Activated T-cell treated with anti-CD3 and anti-CD28 coated beads, Interleukin-2, amount 50 U/mL, for 48 hours (primary cell): ENCODE results near the gene AFP.
"Not testable (repeated sequence)": the region's sequence is repeated elsewhere in the genome, so short reads cannot be mapped to it uniquely, and the experiment has no call there.

Experiments
- DNase-seq, 2 experiments: peaks; one replicate each; pipeline ENCODE4 v3.0.0-alpha.2; 2020

AFP gene

DNA sequence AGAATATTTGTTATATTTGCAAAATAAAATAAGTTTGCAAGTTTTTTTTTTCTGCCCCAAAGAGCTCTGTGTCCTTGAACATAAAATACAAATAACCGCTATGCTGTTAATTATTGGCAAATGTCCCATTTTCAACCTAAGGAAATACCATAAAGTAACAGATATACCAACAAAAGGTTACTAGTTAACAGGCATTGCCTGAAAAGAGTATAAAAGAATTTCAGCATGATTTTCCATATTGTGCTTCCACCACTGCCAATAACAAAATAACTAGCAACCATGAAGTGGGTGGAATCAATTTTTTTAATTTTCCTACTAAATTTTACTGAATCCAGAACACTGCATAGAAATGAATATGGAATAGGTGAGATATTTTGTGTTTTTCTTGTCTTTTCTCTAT, at the start of gene AFP:
Gene AFP (plus strand): TSS at position 238 of the 400 bp plus-strand sequence. CDS start 42 bp downstream, at position 280.
- no peak for DNase-seq

DNA sequence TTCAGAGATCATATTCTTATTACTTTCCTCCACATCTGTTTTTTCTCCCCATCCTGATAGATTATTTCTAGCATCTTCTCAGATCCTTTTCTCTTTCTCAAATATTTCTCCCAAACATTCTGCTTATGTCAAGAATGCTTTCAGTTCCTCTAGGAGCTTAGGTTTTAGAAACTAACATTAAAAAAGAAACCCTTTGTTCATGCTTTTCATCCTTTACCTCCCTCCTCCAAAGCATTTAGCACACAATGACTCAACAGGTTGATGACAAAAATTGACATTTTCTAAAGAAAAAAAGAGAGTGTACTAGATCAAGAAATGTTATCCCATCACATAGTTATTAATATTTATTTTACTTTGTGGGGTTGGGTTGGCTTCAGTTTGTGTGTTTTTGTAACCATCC, 48.5 kb upstream of the AFP start:
- DNase-seq = no peak

DNA sequence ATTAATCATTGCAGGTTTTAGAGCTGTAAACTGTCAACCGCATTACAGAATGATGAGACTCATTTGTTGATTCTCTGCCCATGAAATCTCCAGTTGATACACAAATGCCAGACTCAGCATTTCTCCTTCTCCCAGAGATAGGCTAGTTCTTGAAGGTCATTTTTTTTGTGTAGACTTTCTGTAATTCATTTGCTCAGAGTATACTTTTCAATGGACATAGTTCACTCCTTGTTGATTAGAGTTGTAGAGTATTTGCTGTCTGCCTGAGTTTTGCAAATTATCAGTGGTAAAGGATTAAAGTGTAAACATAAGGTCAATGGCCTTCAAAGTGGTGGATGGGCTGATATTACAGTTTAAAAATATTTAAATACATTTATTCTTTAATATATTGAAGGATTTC, 47.1 kb upstream of the AFP start:
- DNase-seq = no peak

DNA sequence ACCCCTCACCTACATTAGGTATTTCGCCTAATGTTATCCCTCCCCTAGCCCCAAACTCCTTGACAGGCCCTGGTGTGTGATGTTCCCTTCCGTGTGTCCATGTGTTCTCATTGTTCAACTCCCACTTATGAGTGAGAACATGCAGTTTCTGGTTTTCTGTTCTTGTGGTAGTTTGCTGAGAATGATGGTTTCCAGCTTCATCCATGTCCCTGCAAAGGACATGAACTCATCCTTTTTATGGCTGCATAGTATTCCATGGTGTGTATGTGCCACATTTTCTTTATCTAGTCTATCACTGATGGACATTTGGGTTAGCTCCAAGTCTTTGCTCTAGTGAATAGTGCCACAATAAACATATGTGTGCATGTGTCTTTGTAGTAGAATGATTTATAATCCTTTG, 46.4 kb upstream of the AFP start:
- not testable (repeated sequence) for DNase-seq

DNA sequence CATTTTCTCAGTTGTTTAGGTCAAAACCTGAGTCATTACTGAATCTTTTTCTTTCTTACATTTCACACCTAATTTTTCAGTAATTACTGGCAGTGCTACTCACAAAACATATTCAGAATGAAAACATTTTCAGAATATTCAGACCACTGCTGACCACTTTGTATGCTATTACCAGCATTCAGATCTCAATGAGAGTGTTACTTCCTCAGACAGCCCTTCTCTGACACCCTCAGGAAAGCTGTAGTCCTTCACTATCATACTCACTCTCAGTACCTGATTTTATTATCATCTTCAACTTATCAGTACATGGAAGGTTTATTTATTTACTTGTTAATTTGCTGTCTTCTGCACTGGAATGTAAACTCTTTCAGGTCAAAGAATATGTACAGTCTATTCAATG, 44.2 kb upstream of the AFP start:
- no peak for DNase-seq

DNA sequence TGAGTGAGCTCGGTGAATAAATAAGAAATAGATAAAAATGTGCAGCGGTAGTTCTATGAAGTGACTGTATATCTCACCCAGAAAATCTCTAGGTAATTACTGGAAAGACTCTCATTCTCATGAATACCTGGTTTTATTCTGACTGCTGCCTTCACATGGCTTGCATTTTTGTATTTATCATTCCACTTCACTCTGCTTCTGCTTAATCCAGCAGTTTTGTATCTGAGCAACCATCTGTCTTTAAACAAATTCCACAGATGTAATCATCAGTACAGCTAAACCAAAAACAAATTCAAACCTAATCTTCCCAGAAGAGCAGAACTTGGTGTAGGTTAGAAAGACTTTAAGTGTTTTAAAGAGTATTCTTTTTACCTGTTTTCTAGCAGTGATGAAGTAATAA, 43.1 kb upstream of the AFP start:
- DNase-seq = no peak

DNA sequence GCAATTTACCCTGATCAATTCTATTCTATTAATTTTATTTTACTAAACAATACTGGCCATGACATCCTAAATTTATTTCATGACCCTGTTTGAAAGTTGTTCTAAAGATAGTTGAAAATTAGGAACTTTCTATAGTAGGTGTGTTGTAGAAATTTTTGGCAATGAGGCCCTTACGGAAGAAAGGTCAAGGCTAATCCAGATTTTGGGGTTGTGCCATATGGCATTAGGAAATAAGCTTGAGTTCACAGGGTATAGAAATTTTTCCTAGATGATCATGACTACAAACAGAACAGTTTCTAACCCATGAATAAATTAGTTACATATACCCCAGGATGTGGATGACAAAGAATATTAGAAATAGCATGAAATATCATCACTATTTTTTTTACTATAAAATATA, 39.7 kb upstream of the AFP start:
- DNase-seq = no peak

DNA sequence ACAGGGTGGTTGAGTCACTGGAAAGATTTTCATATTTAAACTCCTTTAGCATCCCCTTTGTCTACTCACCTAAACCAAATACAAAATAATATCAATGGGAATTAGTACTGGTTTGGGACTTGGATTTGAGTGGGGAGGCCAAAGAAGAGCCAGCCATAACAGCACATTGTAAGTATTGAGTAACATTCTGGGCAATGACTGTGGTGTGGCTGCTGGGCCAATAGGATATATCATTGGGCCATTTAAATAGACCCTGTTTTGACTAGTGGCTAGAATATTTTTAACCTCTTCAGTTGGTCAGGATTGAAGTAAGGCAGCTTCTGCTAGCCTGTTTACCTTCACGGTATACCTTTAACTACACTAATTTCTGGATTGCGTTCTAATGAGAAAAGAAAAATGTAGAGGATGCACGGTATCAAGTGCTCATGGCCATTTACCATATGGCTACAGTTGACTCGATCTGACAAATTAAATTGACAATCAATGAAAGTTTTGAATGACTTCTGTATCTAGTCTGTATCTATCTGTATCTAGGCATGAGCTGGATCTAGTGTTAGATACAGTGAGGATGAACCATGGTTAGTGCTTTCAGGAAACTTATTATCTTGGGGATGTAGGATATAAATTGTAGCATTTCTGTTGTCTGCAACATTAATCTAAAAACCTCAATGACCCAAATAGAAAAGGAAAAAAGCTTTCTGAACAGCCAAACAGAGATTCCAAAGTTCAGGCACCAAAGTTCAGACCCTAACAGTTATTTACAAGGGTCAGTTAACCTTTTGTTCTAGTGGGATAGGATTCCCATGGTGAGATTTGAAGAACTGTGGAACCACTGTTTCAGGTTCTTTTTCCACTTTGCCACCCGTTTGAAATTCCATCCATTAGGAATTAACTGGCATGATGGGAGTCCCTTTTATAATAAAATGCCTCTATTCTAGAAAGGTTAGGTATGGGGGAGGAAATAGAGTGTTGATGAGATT, 38.7 kb upstream of the AFP start:
- no peak for DNase-seq

DNA sequence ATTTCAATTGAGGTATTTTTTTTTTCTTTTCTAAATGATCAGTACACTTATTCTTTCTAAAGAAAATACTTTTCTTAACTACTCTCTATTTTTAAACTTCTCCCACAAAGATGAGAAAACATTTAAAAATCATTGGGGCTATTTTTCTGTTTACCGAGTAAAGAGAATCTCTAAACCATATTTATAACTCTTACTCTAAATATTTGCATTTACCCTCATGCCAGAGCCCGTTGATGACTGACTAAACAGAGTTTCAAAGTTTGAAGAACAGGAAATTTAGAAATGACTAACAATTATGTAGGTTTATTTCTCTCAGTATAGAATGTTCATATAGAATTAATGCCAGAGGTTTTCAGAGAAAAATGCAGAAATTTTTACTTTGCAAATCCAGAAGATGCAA, 34.6 kb upstream of the AFP start:
- DNase-seq = no peak

DNA sequence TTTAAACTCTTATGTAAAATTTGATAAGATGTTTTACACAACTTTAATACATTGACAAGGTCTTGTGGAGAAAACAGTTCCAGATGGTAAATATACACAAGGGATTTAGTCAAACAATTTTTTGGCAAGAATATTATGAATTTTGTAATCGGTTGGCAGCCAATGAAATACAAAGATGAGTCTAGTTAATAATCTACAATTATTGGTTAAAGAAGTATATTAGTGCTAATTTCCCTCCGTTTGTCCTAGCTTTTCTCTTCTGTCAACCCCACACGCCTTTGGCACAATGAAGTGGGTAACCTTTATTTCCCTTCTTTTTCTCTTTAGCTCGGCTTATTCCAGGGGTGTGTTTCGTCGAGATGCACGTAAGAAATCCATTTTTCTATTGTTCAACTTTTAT, 32.0 kb upstream of the AFP start, which contains the start of gene ALB:
Gene ALB (plus strand): TSS at position 246 of the 400 bp plus-strand sequence. CDS start 41 bp downstream, at position 287.
- no peak for DNase-seq

DNA sequence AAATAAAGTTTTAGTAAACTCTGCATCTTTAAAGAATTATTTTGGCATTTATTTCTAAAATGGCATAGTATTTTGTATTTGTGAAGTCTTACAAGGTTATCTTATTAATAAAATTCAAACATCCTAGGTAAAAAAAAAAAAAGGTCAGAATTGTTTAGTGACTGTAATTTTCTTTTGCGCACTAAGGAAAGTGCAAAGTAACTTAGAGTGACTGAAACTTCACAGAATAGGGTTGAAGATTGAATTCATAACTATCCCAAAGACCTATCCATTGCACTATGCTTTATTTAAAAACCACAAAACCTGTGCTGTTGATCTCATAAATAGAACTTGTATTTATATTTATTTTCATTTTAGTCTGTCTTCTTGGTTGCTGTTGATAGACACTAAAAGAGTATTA, 31.6 kb upstream of the AFP start:
- no peak for DNase-seq

DNA sequence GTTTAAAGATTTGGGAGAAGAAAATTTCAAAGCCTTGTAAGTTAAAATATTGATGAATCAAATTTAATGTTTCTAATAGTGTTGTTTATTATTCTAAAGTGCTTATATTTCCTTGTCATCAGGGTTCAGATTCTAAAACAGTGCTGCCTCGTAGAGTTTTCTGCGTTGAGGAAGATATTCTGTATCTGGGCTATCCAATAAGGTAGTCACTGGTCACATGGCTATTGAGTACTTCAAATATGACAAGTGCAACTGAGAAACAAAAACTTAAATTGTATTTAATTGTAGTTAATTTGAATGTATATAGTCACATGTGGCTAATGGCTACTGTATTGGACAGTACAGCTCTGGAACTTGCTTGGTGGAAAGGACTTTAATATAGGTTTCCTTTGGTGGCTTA, 30.9 kb upstream of the AFP start:
- no peak for DNase-seq

DNA sequence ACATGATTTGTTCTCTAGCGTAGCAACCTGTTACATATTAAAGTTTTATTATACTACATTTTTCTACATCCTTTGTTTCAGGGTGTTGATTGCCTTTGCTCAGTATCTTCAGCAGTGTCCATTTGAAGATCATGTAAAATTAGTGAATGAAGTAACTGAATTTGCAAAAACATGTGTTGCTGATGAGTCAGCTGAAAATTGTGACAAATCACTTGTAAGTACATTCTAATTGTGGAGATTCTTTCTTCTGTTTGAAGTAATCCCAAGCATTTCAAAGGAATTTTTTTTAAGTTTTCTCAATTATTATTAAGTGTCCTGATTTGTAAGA, 29.5 kb upstream of the AFP start:
- no peak for DNase-seq

DNA sequence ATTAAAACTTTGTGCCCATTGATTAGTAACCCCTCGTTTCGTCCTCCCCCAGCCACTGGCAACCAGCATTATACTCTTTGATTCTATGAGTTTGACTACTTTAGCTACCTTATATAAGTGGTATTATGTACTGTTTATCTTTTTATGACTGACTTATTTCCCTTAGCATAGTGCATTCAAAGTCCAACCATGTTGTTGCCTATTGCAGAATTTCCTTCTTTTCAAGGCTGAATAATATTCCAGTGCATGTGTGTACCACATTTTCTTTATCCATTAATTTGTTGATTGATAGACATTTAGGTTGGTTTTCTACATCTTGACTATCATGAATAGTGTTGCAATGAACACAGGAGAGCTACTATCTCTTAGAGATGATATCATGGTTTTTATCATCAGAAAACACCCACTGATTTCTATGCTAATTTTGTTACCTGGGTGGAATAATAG, 28.8 kb upstream of the AFP start:
- DNase-seq = no peak

DNA sequence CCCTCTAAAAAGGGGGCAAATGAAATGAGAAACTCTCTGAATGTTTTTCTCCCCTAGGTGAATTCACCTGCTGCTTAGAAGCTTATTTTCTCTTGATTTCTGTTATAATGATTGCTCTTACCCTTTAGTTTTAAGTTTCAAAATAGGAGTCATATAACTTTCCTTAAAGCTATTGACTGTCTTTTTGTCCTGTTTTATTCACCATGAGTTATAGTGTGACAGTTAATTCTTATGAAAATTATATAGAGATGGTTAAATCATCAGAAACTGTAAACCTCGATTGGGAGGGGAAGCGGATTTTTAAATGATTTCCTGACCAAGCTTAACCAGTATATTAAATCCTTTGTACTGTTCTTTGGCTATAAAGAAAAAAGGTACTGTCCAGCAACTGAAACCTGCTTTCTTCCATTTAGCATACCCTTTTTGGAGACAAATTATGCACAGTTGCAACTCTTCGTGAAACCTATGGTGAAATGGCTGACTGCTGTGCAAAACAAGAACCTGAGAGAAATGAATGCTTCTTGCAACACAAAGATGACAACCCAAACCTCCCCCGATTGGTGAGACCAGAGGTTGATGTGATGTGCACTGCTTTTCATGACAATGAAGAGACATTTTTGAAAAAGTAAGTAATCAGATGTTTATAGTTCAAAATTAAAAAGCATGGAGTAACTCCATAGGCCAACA, 27.7 kb upstream of the AFP start:
- no peak for DNase-seq

DNA sequence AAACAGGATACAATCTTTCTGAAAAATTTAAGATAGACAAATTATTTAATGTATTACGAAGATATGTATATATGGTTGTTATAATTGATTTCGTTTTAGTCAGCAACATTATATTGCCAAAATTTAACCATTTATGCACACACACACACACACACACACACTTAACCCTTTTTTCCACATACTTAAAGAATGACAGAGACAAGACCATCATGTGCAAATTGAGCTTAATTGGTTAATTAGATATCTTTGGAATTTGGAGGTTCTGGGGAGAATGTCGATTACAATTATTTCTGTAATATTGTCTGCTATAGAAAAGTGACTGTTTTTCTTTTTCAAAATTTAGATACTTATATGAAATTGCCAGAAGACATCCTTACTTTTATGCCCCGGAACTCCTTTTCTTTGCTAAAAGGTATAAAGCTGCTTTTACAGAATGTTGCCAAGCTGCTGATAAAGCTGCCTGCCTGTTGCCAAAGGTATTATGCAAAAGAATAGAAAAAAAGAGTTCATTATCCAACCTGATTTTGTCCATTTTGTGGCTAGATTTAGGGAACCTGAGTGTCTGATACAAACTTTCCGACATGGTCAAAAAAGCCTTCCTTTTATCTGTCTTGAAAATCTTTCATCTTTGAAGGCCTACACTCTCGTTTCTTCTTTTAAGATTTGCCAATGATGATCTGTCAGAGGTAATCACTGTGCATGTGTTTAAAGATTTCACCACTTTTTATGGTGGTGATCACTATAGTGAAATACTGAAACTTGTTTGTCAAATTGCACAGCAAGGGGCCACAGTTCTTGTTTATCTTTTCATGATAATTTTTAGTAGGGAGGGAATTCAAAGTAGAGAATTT, 26.8 kb upstream of the AFP start:
- DNase-seq = no peak

DNA sequence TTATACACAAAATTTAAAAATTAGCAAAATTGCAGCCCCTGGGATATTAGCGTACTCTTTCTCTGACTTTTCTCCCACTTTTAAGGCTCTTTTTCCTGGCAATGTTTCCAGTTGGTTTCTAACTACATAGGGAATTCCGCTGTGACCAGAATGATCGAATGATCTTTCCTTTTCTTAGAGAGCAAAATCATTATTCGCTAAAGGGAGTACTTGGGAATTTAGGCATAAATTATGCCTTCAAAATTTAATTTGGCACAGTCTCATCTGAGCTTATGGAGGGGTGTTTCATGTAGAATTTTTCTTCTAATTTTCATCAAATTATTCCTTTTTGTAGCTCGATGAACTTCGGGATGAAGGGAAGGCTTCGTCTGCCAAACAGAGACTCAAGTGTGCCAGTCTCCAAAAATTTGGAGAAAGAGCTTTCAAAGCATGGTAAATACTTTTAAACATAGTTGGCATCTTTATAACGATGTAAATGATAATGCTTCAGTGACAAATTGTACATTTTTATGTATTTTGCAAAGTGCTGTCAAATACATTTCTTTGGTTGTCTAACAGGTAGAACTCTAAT, 26.0 kb upstream of the AFP start:
- no peak for DNase-seq

DNA sequence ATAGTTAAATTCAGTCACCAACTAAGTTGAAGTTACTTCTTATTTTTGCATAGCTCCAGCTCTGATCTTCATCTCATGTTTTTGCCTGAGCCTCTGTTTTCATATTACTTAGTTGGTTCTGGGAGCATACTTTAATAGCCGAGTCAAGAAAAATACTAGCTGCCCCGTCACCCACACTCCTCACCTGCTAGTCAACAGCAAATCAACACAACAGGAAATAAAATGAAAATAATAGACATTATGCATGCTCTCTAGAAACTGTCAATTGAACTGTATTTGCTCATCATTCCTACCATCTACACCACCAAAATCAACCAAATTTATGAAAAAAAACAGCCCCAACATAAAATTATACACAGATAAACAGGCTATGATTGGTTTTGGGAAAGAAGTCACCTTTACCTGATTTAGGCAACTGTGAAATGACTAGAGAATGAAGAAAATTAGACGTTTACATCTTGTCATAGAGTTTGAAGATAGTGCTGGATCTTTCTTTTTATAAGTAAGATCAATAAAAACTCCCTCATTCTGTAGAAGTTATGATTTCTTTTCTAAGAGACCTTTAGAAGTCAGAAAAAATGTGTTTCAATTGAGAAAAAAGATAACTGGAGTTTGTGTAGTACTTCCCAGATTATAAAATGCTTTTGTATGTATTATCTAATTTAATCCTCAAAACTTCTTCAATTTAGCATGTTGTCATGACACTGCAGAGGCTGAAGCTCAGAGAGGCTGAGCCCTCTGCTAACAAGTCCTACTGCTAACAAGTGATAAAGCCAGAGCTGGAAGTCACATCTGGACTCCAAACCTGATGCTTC, 24.9 kb upstream of the AFP start:
- DNase-seq = no peak

DNA sequence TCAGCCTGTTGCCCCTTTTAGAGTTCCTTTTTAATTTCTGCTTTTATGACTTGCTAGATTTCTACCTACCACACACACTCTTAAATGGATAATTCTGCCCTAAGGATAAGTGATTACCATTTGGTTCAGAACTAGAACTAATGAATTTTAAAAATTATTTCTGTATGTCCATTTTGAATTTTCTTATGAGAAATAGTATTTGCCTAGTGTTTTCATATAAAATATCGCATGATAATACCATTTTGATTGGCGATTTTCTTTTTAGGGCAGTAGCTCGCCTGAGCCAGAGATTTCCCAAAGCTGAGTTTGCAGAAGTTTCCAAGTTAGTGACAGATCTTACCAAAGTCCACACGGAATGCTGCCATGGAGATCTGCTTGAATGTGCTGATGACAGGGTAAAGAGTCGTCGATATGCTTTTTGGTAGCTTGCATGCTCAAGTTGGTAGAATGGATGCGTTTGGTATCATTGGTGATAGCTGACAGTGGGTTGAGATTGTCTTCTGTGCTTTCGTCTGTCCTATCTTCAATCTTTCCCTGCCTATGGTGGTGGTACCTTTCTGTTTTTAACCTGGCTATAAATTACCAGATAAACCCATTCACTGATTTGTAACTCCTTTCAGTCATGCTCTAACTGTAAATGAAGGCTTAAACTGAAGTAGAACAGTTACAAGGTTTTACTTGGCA, 24.1 kb upstream of the AFP start:
- no peak for DNase-seq

DNA sequence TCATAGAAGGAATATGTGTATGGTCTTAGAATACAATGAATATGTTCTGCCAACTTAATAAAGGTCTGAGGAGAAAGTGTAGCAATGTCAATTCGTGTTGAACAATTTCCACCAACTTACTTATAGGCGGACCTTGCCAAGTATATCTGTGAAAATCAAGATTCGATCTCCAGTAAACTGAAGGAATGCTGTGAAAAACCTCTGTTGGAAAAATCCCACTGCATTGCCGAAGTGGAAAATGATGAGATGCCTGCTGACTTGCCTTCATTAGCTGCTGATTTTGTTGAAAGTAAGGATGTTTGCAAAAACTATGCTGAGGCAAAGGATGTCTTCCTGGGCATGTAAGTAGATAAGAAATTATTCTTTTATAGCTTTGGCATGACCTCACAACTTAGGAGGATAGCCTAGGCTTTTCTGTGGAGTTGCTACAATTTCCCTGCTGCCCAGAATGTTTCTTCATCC, 22.7 kb upstream of the AFP start:
- no peak for DNase-seq

DNA sequence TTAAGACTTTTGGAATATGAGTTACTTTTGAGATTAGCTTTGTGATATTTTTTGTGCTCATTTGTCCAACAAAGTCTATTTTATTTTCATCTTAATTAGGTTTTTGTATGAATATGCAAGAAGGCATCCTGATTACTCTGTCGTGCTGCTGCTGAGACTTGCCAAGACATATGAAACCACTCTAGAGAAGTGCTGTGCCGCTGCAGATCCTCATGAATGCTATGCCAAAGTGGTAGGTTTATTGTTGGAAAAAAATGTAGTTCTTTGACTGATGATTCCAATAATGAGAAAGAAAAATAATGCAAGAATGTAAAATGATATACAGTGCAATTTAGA, 21.1 kb upstream of the AFP start:
- no peak for DNase-seq
